H1 (cell line): ENCODE measurements around the gene ARHGAP15. TPM values are rescaled to one million over a fixed set of nuclear protein-coding genes. Genes with fewer than 3 reads are reported as not detected.

Experiments
- CTCF ChIA-PET: fragments of 300-600 bp; sonication (Branson Sonifier 250); formaldehyde crosslinking; loops from one replicate; lab custom pipeline; 2021; ENCODE audit not compliant: partially characterized antibody; lab: Charles Lee
- POLR2A ChIA-PET: fragments of 300-600 bp; sonication (Branson Sonifier 250); formaldehyde crosslinking; loops from one replicate; lab custom pipeline; 2021; ENCODE audit warnings: inconsistent platforms; ENCODE audit not compliant: partially characterized antibody; lab: Charles Lee
- DNase-seq, 2 experiments: peaks; one replicate each; pipeline versions ENCODE4 v3.0.0 to v3.0.0-alpha.2; 2010 to 2022; ENCODE audit warnings: low spot score in 2 of 2, low read depth in 1 of 2, mixed read lengths in 1 of 2
- FAIRE-seq: peaks from 2 replicates; lab custom pipeline; 2011; peaks lifted over from hg19 to GRCh38; lab: Jason Lieb, UNC
- H2AFZ ChIP-seq: 2 replicates; pipeline ENCODE4 v1.8.1; 2012; ENCODE audit warnings: low read length, inconsistent platforms
- H2AK5ac ChIP-seq: 2 replicates; pipeline ENCODE4 v1.6.1; 2013; ENCODE audit warnings: low read depth, low read length
- H2BK120ac ChIP-seq: replicated peaks from 2 replicates; pipeline ENCODE3; 2013; ENCODE audit warnings: low read depth, low read length, inconsistent platforms
- H2BK12ac ChIP-seq: 2 replicates; pipeline ENCODE4 v1.6.1; 2013; ENCODE audit warnings: low read depth, low read length
- H2BK15ac ChIP-seq: 2 replicates; pipeline ENCODE4 v1.6.1; 2013; ENCODE audit warnings: low read length
- H2BK20ac ChIP-seq: 2 replicates; pipeline ENCODE4 v1.6.1; 2013; ENCODE audit warnings: low read length
- H2BK5ac ChIP-seq: 2 replicates; pipeline ENCODE4 v1.6.1; 2013; ENCODE audit warnings: low read depth, low read length
- H3K14ac ChIP-seq: 2 replicates; pipeline ENCODE4 v1.6.1; 2013; ENCODE audit warnings: inconsistent platforms; ENCODE audit not compliant: insufficient read length
- H3K18ac ChIP-seq: 2 replicates; pipeline ENCODE4 v1.6.1; 2013; ENCODE audit warnings: low read length; ENCODE audit errors: extremely low read depth
- H3K23ac ChIP-seq: 2 replicates; pipeline ENCODE4 v1.6.1; 2013; ENCODE audit warnings: inconsistent platforms; ENCODE audit not compliant: insufficient read length
- H3K23me2 ChIP-seq: 2 replicates; pipeline ENCODE4 v1.6.1; 2013; ENCODE audit warnings: low read depth, low read length
- H3K27ac ChIP-seq: 2 replicates; pipeline ENCODE4 v1.6.1; 2011; ENCODE audit warnings: low read depth, low read length, inconsistent platforms
- H3K27me3 ChIP-seq, 4 experiments: replicated peaks in 1 of 4; 1 replicate in 1 of 4; 2 replicates in 3 of 4; pipeline versions ENCODE4 v1.6.1 to v1.8.1; 2011 to 2013; ENCODE audit warnings: low read length in 3 of 4, mild to moderate bottlenecking in 3 of 4, inconsistent platforms in 2 of 4, mixed read lengths in 2 of 4, moderate library complexity in 1 of 4; ENCODE audit not compliant: control insufficient read depth in 3 of 4, insufficient read depth in 3 of 4; ENCODE audit errors: extremely low read depth in 1 of 4
- H3K36me3 ChIP-seq, 4 experiments: 2 replicates each; pipeline versions ENCODE4 v1.6.1 to v1.8.1; 2011 to 2013; ENCODE audit warnings: mild to moderate bottlenecking in 4 of 4, low read length in 3 of 4, moderate library complexity in 2 of 4, control low read depth in 1 of 4, inconsistent platforms in 1 of 4; ENCODE audit not compliant: insufficient read depth in 4 of 4, control insufficient read depth in 2 of 4
- H3K4ac ChIP-seq: replicated peaks from 2 replicates; pipeline ENCODE3; 2013; ENCODE audit warnings: low read length, low read depth, mixed read lengths, inconsistent platforms; ENCODE audit not compliant: insufficient read length
- H3K4me1 ChIP-seq, 4 experiments: replicated peaks in 1 of 4; 1 replicate in 1 of 4; 2 replicates in 3 of 4; pipeline versions ENCODE4 v1.6.1 to v1.8.1; 2011 to 2013; ENCODE audit warnings: low read length in 3 of 4, inconsistent platforms in 2 of 4, mixed read lengths in 1 of 4; ENCODE audit not compliant: insufficient read depth in 4 of 4, control insufficient read depth in 3 of 4
- H3K4me2 ChIP-seq, 2 experiments: 2 replicates each; pipeline versions ENCODE4 v1.6.1 to v1.8.1; 2011 to 2013; ENCODE audit warnings: low read depth in 2 of 2, low read length in 2 of 2, control low read depth in 1 of 2, inconsistent platforms in 1 of 2, mild to moderate bottlenecking in 1 of 2; ENCODE audit not compliant: insufficient read depth in 1 of 2
- H3K4me3 ChIP-seq, 4 experiments: fragments of 200-600, 300-600 bp in 1 of 4; sonication (generic), shearing (Covaris generic), sonication (Bioruptor Twin) in 1 of 4; 2 replicates each; pipeline versions ENCODE4 v1.5.1 to v1.8.1; 2011 to 2016; ENCODE audit warnings: low read length in 4 of 4, low read depth in 3 of 4, control low read depth in 2 of 4, inconsistent platforms in 2 of 4, mild to moderate bottlenecking in 2 of 4, mixed read lengths in 1 of 4, moderate library complexity in 1 of 4; ENCODE audit not compliant: insufficient read depth in 2 of 4; ENCODE audit errors: extremely low read depth in 1 of 4
- H3K56ac ChIP-seq: replicated peaks from 2 replicates; pipeline ENCODE3; 2013; ENCODE audit warnings: low read depth, mild to moderate bottlenecking, mixed read lengths, low read length, inconsistent platforms; ENCODE audit not compliant: insufficient read length
- H3K79me1 ChIP-seq: 2 replicates; pipeline ENCODE4 v1.6.1; 2013; ENCODE audit warnings: low read depth, low read length, control low read depth
- H3K79me2 ChIP-seq, 2 experiments: 2 replicates each; pipeline versions ENCODE4 v1.6.1 to v1.8.1; 2012 to 2013; ENCODE audit warnings: low read length in 2 of 2, mild to moderate bottlenecking in 2 of 2, inconsistent platforms in 1 of 2; ENCODE audit not compliant: insufficient read depth in 2 of 2, control insufficient read depth in 1 of 2
- H3K9ac ChIP-seq, 4 experiments: replicated peaks in 1 of 4; 1 replicate in 1 of 4; 2 replicates in 3 of 4; pipeline versions ENCODE4 v1.6.1 to v1.8.1; 2011 to 2013; ENCODE audit warnings: low read depth in 3 of 4, low read length in 3 of 4, control low read depth in 2 of 4, mild to moderate bottlenecking in 2 of 4, moderate library complexity in 2 of 4, inconsistent platforms in 1 of 4; ENCODE audit errors: extremely low read depth in 1 of 4
- H3K9me3 ChIP-seq, 2 experiments: 2 replicates each; pipeline versions ENCODE4 v1.6.1 to v1.8.1; 2012 to 2013; ENCODE audit warnings: mild to moderate bottlenecking in 2 of 2, moderate library complexity in 2 of 2, control low read depth in 1 of 2, inconsistent platforms in 1 of 2, low read depth in 1 of 2, low read length in 1 of 2, mixed read lengths in 1 of 2; ENCODE audit not compliant: insufficient read depth in 2 of 2
- H4K20me1 ChIP-seq, 2 experiments: replicated peaks in 1 of 2; 2 replicates each; pipeline versions ENCODE3 to v1.8.1; 2011 to 2013; ENCODE audit warnings: inconsistent platforms in 2 of 2, low read length in 2 of 2, mild to moderate bottlenecking in 1 of 2; ENCODE audit not compliant: insufficient read depth in 2 of 2, control insufficient read depth in 1 of 2
- H4K5ac ChIP-seq: 2 replicates; pipeline ENCODE4 v1.6.1; 2013; ENCODE audit warnings: low read length, low read depth, mixed read lengths, inconsistent platforms; ENCODE audit not compliant: insufficient read length
- H4K8ac ChIP-seq: 2 replicates; pipeline ENCODE4 v1.8.0; 2013; ENCODE audit warnings: mild to moderate bottlenecking, moderate library complexity, low read length, inconsistent platforms; ENCODE audit not compliant: insufficient read depth; ENCODE audit errors: extremely low read depth
- H4K91ac ChIP-seq: replicated peaks from 2 replicates; pipeline ENCODE3; 2013; ENCODE audit warnings: low read length, mixed read lengths, inconsistent platforms; ENCODE audit not compliant: insufficient read length
- CHD1 ChIP-seq: IDR thresholded peaks from 2 replicates; pipeline ENCODE4 v1.6.1; 2012; ENCODE audit warnings: low read depth, low read length, improper control_type of control experiment
- GTF2F1 ChIP-seq: IDR thresholded peaks from 2 replicates; pipeline ENCODE4 v1.6.1; 2012; ENCODE audit warnings: low read depth, low read length, improper control_type of control experiment, borderline replicate concordance
- JUND ChIP-seq: IDR thresholded peaks from 2 replicates; pipeline ENCODE4 v1.6.1; 2011; ENCODE audit warnings: mild to moderate bottlenecking, improper control_type of control experiment, low read length
- KDM1A ChIP-seq: fragments of 200-600, 300-600 bp; sonication (generic); IDR thresholded peaks from 2 replicates; pipeline ENCODE4 v1.7.1; 2016; ENCODE audit warnings: mild to moderate bottlenecking, low read length, borderline replicate concordance
- MAFK ChIP-seq: IDR thresholded peaks from 2 replicates; pipeline ENCODE4 v1.6.1; 2012; ENCODE audit warnings: low read depth, mild to moderate bottlenecking, improper control_type of control experiment, low read length
- POU5F1 ChIP-seq: IDR thresholded peaks from 2 replicates; pipeline ENCODE4 v1.6.1; 2011; ENCODE audit warnings: low read depth, mild to moderate bottlenecking, low read length, moderate library complexity
- SAP30 ChIP-seq: fragments of 300-600 bp; sonication (generic); IDR thresholded peaks from 2 replicates; pipeline ENCODE4 v1.7.1; 2012; ENCODE audit warnings: low read length, moderate library complexity, mild to moderate bottlenecking, inconsistent platforms; ENCODE audit not compliant: insufficient read depth, insufficient replicate concordance
- SIN3A ChIP-seq, 2 experiments: IDR thresholded peaks in 1 of 2; conservative IDR thresholded peaks in 1 of 2; 2 replicates each; pipeline ENCODE4 v1.6.1; 2011 to 2012; ENCODE audit warnings: low read length in 2 of 2, improper control_type of control experiment in 1 of 2, low read depth in 1 of 2, mild to moderate bottlenecking in 1 of 2
- TEAD4 ChIP-seq: IDR thresholded peaks from 2 replicates; pipeline ENCODE4 v1.6.1; 2012; ENCODE audit warnings: low read depth, low read length, inconsistent platforms, mixed read lengths
- WGBS, 2 experiments: shearing (Covaris generic) in 1 of 2; methylation state at CpG; one replicate each; pipeline versions ENCODE4 v1.1.6 to v1.1.7; 2013 to 2015; ENCODE audit warnings: low lambda C conversion rate in 2 of 2, mixed read lengths in 2 of 2, inconsistent platforms in 1 of 2, low coverage in 1 of 2, missing lambda C conversion rate in 1 of 2; ENCODE audit not compliant: insufficient replicate concordance in 2 of 2, insufficient coverage in 1 of 2, insufficient read length in 1 of 2; ENCODE audit errors: extremely low coverage in 1 of 2, missing lambda C conversion rate in 1 of 2; 5-methylcytosine and 5-hydroxymethylcytosine counted together
- polyA plus RNA-seq, 7 experiments: library from polyadenylated mRNA; depleted of rRNA in 3 of 7; stranded (reverse) in 5 of 7; unstranded in 2 of 7; fragments of >200 nt in 5 of 7; fragments of 200-250 nt in 2 of 7; gene quantifications; 1 replicate in 5 of 7; 2 replicates in 1 of 7; 4 replicates in 1 of 7; pipeline versions ENCODE4 v1.2.1 to v1.2.3, GENCODE V29; 2011 to 2013; ENCODE audit warnings: missing spikeins in 2 of 7, mixed read lengths in 2 of 7
- total RNA-seq: library from RNA; stranded (reverse); fragmentation: NEBNext Ultra II Directional; extraction: Animal tissue kit (Norgen Biotek cat#: 25700); gene quantifications from 2 replicates; pipeline ENCODE4 v1.2.1, GENCODE V29; 2021

Gene ARHGAP15
- total and polyA plus RNA-seq, 2 of the 8 experiments (the other 6 are each of a cell fraction or from before 2014, with no cell fraction given): not detected

- H3K23ac ChIP-seq: no peak overlapping the region
- H2AFZ ChIP-seq: no peak overlapping the region
- H2BK12ac ChIP-seq: no peak overlapping the region
- H3K23me2 ChIP-seq: no peaks in the 10 kb centered on the region
- H2BK20ac ChIP-seq: no peak overlapping the region
- CTCF ChIA-PET: no interaction called here
- H3K14ac ChIP-seq: no peak overlapping the region
- H3K27ac ChIP-seq: no peak overlapping the region
- 92% methylated on average over 2 of the region's 2 CpGs; no CpG with 5 or more reads in 1 of the 2 experiments for WGBS, 2 experiments
- no peak overlapping the region for H4K5ac ChIP-seq
- no peak overlapping the region for H3K4me3 ChIP-seq
- H3K9ac ChIP-seq: no peak overlapping the region
- no peak for FAIRE-seq
- H3K4ac ChIP-seq: no peak overlapping the region
- H2BK5ac ChIP-seq: no peak overlapping the region
- no peak overlapping the region for H4K8ac ChIP-seq
- H2BK15ac ChIP-seq: no peak overlapping the region
- TF ChIP-seq TEAD4 (no peak), CHD1 (no peak), SIN3A (conservative IDR thresholded peaks at IDR 0.05 in 1 of 2, IDR thresholded peaks at IDR 0.05 in 1 of 2; ENCODE audit: low read depth in 1 of 2, low read length in 2 of 2) (no peak), MAFK (no peak), KDM1A (no peak), SAP30 (no peak), GTF2F1 (no peak), JUND (no peak), POU5F1 (no peak)
- no peak overlapping the region for H2BK120ac ChIP-seq
- no peak overlapping the region for H3K18ac ChIP-seq
- POLR2A ChIA-PET: no interaction called here
- H3K79me2 ChIP-seq: no peaks in the 10 kb centered on the region
- no peak overlapping the region for H3K4me2 ChIP-seq
- H3K27me3 ChIP-seq: no peaks in the 10 kb centered on the region
- no peaks in the 10 kb centered on the region for H4K20me1 ChIP-seq
- no peaks in the 10 kb centered on the region for H3K79me1 ChIP-seq
- no peak for DNase-seq
- no peak overlapping the region for H3K56ac ChIP-seq
- no peak overlapping the region for H4K91ac ChIP-seq
- no peaks in the 10 kb centered on the region for H3K9me3 ChIP-seq
- H3K4me1 ChIP-seq: peaks cover 0 to 5% (median 1%) of the 10 kb centered on the region in 4 experiments; a peak in 2 of 7 replicates
- H2AK5ac ChIP-seq: no peak overlapping the region
- no peaks in the 10 kb centered on the region for H3K36me3 ChIP-seq
Measured at GRCh38 chr2:143732871-143733270, 603.7 kb downstream of the ARHGAP15 start.
